PFSK-1 (cell line): ENCODE data around the gene KRTAP10-5.

Experiments used
- POLR2AphosphoS5 ChIP-seq: IDR thresholded peaks from 2 replicates; pipeline ENCODE4 v1.6.1; 2012; ENCODE audit warnings: low read depth, mild to moderate bottlenecking, control low read depth, low read length, moderate library complexity
- SIN3A ChIP-seq: IDR thresholded peaks from 2 replicates; pipeline ENCODE4 v1.6.1; 2012; ENCODE audit warnings: mild to moderate bottlenecking, low read length, moderate library complexity, borderline replicate concordance; ENCODE audit not compliant: insufficient read depth
- TAF1 ChIP-seq: IDR thresholded peaks from 2 replicates; pipeline ENCODE4 v1.6.1; 2012; ENCODE audit warnings: low read length, control low read depth, borderline replicate concordance; ENCODE audit not compliant: insufficient read depth

DNA sequence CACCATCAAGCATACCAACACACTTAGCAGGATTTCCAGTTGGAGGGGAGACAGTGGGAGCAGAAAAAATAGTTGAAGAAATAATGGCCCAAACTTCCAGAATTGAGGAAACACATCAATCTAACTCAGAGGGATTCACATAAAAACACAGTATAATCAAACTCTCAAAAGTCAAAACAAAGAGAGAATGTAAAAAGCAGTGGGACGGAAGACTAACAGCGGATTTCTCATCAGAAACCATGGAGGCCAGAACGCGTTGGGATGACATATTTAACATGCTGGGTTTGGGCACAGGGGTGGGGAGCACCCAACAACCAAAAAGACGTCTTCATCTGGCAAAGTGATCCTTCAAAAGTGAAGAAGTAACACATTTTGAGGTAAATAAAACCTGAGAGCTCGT lies 39.5 kb upstream of the KRTAP10-5 start:
- TF ChIP-seq POLR2AphosphoS5 (no peak), SIN3A (no peak), TAF1 (no peak)
